ENCODE measurements around the gene FRMD1. TPM values are rescaled to one million over a fixed set of nuclear protein-coding genes. Genes with fewer than 3 reads are reported as not detected.
"Not testable (repeated sequence)": the region's sequence is repeated elsewhere in the genome, so short reads cannot be mapped to it uniquely, and the experiment has no call there.

FRMD1 gene
- polyA plus RNA-seq, 1 donor, result 5.9 TPM

- not testable (repeated sequence) for H3K27me3 ChIP-seq (ENCODE audit: control insufficient read depth, insufficient read depth, low read length); H3K36me3 ChIP-seq (ENCODE audit: control insufficient read depth, insufficient read depth, low read length); H3K27ac ChIP-seq (ENCODE audit: low read length); H3K4me3 ChIP-seq (ENCODE audit: low read length); H3K9me3 ChIP-seq (ENCODE audit: control insufficient read depth, low read depth, low read length); DNase-seq
- H3K4me1 ChIP-seq (ENCODE audit: control insufficient read depth, insufficient read depth, low read length), result peaks cover 12% of the 10 kb centered on the region
- WGBS (ENCODE audit: insufficient coverage, low lambda C conversion rate), result no CpG with 5 or more reads among the region's 7 CpGs
Observed at GRCh38 chr6:168077401-168077800, 1.6 kb downstream of the FRMD1 start.

- WGBS (ENCODE audit: insufficient coverage, low lambda C conversion rate), result no CpG with 5 or more reads among the region's 34 CpGs
- Histone ChIP-seq H3K9me3 (ENCODE audit: control insufficient read depth, low read depth, low read length) (no peaks in the 10 kb centered on the region), H3K4me3 (ENCODE audit: low read length) (no peak overlapping the region), H3K36me3 (ENCODE audit: control insufficient read depth, insufficient read depth, low read length) (no peaks in the 10 kb centered on the region), H3K4me1 (ENCODE audit: control insufficient read depth, insufficient read depth, low read length) (peaks cover 12% of the 10 kb centered on the region), H3K27ac (ENCODE audit: low read length) (no peak overlapping the region), H3K27me3 (ENCODE audit: control insufficient read depth, insufficient read depth, low read length) (no peaks in the 10 kb centered on the region)
- DNase-seq, result no peak
Observed at GRCh38 chr6:168075787-168076202, 3.2 kb downstream of the FRMD1 start.

DNA sequence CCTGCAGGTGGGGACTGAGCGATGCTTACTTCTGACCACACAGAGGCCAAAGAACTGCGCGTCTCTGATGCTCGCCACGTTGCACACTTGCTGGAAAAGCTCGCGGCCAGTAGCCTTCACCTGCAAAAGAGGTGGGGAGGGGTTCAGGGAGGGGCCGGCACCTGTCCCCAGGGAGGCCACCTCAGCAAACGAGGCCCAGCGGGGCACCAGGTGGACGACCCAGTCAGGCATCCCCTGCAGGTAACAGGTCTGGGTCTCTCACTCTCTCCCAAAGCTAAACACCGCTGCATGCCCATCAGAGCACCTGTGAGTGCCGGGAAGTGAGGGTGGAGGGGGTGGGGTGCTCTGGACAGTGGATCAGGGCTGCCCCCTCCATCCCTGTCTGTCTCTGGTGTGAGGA, 3.8 kb downstream of the FRMD1 start:
- Histone ChIP-seq H3K4me3 (ENCODE audit: low read length) (no peak overlapping the region), H3K36me3 (ENCODE audit: control insufficient read depth, insufficient read depth, low read length) (no peaks in the 10 kb centered on the region), H3K4me1 (ENCODE audit: control insufficient read depth, insufficient read depth, low read length) (peaks cover 12% of the 10 kb centered on the region), H3K27me3 (ENCODE audit: control insufficient read depth, insufficient read depth, low read length) (no peaks in the 10 kb centered on the region), H3K9me3 (ENCODE audit: control insufficient read depth, low read depth, low read length) (no peaks in the 10 kb centered on the region), H3K27ac (ENCODE audit: low read length) (no peak overlapping the region)
- no CpG with 5 or more reads among the region's 13 CpGs for WGBS (ENCODE audit: insufficient coverage, low lambda C conversion rate)
- DNase-seq, result no peak

DNA sequence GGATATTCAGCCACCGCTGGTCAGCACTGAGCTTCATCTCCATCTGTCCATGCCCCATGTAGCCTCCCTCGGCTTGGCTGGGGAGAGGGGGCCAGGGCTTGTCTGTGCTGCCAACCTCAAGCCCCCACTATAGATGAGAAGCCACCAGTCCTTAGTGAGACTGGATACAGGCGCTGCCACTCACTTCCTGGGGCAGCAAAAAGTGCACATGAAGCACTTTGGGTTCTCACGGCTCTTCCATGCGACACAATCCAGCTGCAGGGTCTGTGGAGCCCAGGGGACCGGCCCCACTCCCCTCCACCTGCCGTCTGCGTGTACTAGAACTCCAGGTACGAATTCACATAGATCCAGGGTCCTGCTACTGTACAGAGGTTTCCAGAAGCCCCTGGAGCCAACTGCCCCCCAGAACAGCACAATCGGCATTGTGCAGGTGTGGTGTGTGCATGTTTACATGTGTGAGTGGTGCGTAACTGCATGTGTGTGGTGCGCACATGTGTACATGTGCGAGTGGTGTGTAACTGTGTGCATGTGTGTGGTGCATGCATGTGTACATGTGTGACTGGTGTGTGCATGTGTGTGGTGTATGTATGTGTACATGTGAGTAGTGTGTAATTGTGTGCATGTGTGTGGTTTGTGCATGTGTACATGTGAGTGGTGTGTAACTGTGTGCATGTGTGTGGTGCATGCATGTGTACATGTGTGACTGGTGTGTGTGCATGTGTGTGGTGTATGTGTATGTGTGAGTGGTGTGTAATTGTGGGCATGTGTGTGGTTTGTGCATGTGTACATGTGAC, 4.9 kb downstream of the FRMD1 start:
- WGBS (ENCODE audit: insufficient coverage, low lambda C conversion rate), result no CpG with 5 or more reads among the region's 13 CpGs
- H3K27me3 ChIP-seq (ENCODE audit: control insufficient read depth, insufficient read depth, low read length), result no peaks in the 10 kb centered on the region
- DNase-seq, result no peak

GRCh38 chr6:168072730-168073129, 6.3 kb downstream of the FRMD1 start:
- no peaks in the 10 kb centered on the region for H3K4me1 ChIP-seq (ENCODE audit: control insufficient read depth, insufficient read depth, low read length)
- no peak for DNase-seq
- no peaks in the 10 kb centered on the region for H3K27me3 ChIP-seq (ENCODE audit: control insufficient read depth, insufficient read depth, low read length)
- no peak overlapping the region for H3K4me3 ChIP-seq (ENCODE audit: low read length)
- WGBS (ENCODE audit: insufficient coverage, low lambda C conversion rate), result no CpG with 5 or more reads among the region's 4 CpGs
- no peaks in the 10 kb centered on the region for H3K36me3 ChIP-seq (ENCODE audit: control insufficient read depth, insufficient read depth, low read length)
- no peaks in the 10 kb centered on the region for H3K9me3 ChIP-seq (ENCODE audit: control insufficient read depth, low read depth, low read length)
- H3K27ac ChIP-seq (ENCODE audit: low read length), result no peak overlapping the region

More for the DNA sequence above, 4.9 kb downstream of the FRMD1 start:
- H3K4me1 ChIP-seq (ENCODE audit: control insufficient read depth, insufficient read depth, low read length), result peaks cover 6% of the 10 kb centered on the region
- H3K4me3 ChIP-seq (ENCODE audit: low read length), result no peak overlapping the region
- H3K9me3 ChIP-seq (ENCODE audit: control insufficient read depth, low read depth, low read length), result no peaks in the 10 kb centered on the region
- no peaks in the 10 kb centered on the region for H3K36me3 ChIP-seq (ENCODE audit: control insufficient read depth, insufficient read depth, low read length)
- no peak overlapping the region for H3K27ac ChIP-seq (ENCODE audit: low read length)

- no peak overlapping the region for H3K4me3 ChIP-seq (ENCODE audit: low read length)
- no peak overlapping the region for H3K27ac ChIP-seq (ENCODE audit: low read length)
- H3K36me3 ChIP-seq (ENCODE audit: control insufficient read depth, insufficient read depth, low read length), result no peaks in the 10 kb centered on the region
- WGBS (ENCODE audit: insufficient coverage, low lambda C conversion rate), result no CpG with 5 or more reads among the region's 24 CpGs
- H3K4me1 ChIP-seq (ENCODE audit: control insufficient read depth, insufficient read depth, low read length), result no peaks in the 10 kb centered on the region
- no peaks in the 10 kb centered on the region for H3K27me3 ChIP-seq (ENCODE audit: control insufficient read depth, insufficient read depth, low read length)
- H3K9me3 ChIP-seq (ENCODE audit: control insufficient read depth, low read depth, low read length), result no peaks in the 10 kb centered on the region
- DNase-seq, result no peak
Observed at GRCh38 chr6:168072261-168072660, 6.8 kb downstream of the FRMD1 start.

DNA sequence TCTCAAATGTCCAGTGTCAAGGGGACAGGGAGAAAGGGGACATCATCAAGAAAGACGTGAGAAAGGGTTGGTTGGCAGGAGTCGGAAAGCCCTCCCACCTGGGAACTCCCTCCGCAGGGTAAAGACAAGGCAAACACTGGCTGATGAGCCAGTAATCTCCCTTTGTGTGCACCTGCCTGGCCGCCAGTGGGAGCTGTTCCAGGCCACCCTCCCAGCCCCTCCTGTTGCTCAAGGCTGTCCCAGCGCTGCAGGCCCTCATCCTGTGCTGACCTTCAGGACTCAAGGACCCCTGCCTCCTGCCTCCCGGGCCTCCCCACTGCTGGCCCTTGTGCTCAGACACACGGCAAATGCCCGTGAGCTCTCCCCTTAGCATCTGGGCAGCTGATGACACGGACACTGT, 7.4 kb downstream of the FRMD1 start:
- Histone ChIP-seq H3K4me1 (ENCODE audit: control insufficient read depth, insufficient read depth, low read length) (no peaks in the 10 kb centered on the region), H3K27ac (ENCODE audit: low read length) (no peak overlapping the region), H3K9me3 (ENCODE audit: control insufficient read depth, low read depth, low read length) (no peaks in the 10 kb centered on the region), H3K27me3 (ENCODE audit: control insufficient read depth, insufficient read depth, low read length) (no peaks in the 10 kb centered on the region), H3K4me3 (ENCODE audit: low read length) (no peak overlapping the region), H3K36me3 (ENCODE audit: control insufficient read depth, insufficient read depth, low read length) (no peaks in the 10 kb centered on the region)
- DNase-seq, result no peak
- no CpG with 5 or more reads among the region's 9 CpGs for WGBS (ENCODE audit: insufficient coverage, low lambda C conversion rate)

DNA sequence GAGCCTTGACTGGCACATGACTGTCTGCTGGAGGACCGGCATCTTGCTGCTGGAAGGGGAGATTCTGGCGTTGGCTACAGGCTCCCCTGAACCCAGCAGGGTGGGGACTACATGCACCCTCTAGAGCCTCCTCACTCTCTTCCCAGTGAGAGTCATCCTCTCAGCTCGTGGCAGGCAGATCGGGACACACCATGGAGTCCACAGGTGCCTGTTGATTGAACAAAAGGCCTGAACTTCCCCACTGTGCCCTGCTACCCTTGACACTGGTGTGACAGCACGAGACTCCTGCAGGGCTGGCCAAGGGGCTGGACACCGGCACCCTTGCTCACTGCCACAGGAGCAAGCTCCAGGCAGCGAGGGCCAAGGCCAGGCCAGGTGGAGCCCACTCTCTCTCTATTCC, 8.2 kb downstream of the FRMD1 start:
- H3K4me3 ChIP-seq (ENCODE audit: low read length), result no peak overlapping the region
- WGBS (ENCODE audit: insufficient coverage, low lambda C conversion rate), result 80% methylated on average over 1 of the region's 7 CpGs
- H3K4me1 ChIP-seq (ENCODE audit: control insufficient read depth, insufficient read depth, low read length), result no peaks in the 10 kb centered on the region

DNA sequence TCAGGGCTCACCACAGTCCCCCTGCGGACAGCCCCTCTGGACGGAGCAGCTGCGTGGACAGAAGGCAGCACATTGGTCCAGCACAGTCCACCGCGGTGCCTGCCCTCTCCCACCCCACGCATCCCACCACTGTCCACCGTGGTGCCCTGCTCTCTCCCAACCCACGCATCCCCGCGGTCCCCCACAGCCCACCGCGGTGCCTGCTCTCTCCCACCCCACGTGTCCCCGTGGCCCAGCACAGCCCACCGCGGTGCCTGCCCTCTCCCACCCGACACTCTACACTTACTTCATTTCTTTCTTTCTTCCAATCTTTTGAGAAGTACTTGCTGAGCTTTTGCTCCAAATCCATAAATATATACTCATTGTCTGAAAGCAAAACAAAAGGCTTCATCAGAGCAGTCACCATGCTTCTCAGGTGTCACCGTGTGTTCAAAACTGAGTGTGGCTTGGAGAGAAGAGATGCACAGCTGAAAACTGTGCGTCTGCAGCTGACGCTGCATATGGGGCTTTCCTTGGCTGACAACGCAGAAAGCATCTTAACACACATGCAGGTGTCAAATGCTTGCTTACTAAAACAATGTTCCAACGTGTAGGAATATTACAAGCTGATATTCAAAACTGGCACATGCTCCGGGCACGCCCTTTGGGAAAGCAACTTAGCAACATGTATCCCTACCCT, 11.8 kb downstream of the FRMD1 start:
- DNase-seq, result no peak
- no peak overlapping the region for H3K27ac ChIP-seq (ENCODE audit: low read length)
- no peaks in the 10 kb centered on the region for H3K27me3 ChIP-seq (ENCODE audit: control insufficient read depth, insufficient read depth, low read length)
- H3K36me3 ChIP-seq (ENCODE audit: control insufficient read depth, insufficient read depth, low read length), result no peaks in the 10 kb centered on the region
- H3K9me3 ChIP-seq (ENCODE audit: control insufficient read depth, low read depth, low read length), result peaks cover 4% of the 10 kb centered on the region
- no peaks in the 10 kb centered on the region for H3K4me1 ChIP-seq (ENCODE audit: control insufficient read depth, insufficient read depth, low read length)
- 100% methylated on average over 1 of the region's 24 CpGs for WGBS (ENCODE audit: insufficient coverage, low lambda C conversion rate)
- no peak overlapping the region for H3K4me3 ChIP-seq (ENCODE audit: low read length)

More for the DNA sequence above, 8.2 kb downstream of the FRMD1 start:
- Histone ChIP-seq H3K27ac (ENCODE audit: low read length) (no peak overlapping the region), H3K36me3 (ENCODE audit: control insufficient read depth, insufficient read depth, low read length) (no peaks in the 10 kb centered on the region), H3K27me3 (ENCODE audit: control insufficient read depth, insufficient read depth, low read length) (no peaks in the 10 kb centered on the region), H3K9me3 (ENCODE audit: control insufficient read depth, low read depth, low read length) (no peaks in the 10 kb centered on the region)
- no peak for DNase-seq

GRCh38 chr6:168064226-168064807, 14.7 kb downstream of the FRMD1 start:
- Histone ChIP-seq H3K4me1 (ENCODE audit: control insufficient read depth, insufficient read depth, low read length) (no peaks in the 10 kb centered on the region), H3K36me3 (ENCODE audit: control insufficient read depth, insufficient read depth, low read length) (no peaks in the 10 kb centered on the region), H3K4me3 (ENCODE audit: low read length) (no peak overlapping the region), H3K27ac (ENCODE audit: low read length) (no peak overlapping the region), H3K27me3 (ENCODE audit: control insufficient read depth, insufficient read depth, low read length) (no peaks in the 10 kb centered on the region), H3K9me3 (ENCODE audit: control insufficient read depth, low read depth, low read length) (peaks cover 4% of the 10 kb centered on the region)
- no CpG with 5 or more reads among the region's 11 CpGs for WGBS (ENCODE audit: insufficient coverage, low lambda C conversion rate)
- DNase-seq, result no peak
